ENCODE data around the gene EPHA6.

DNA sequence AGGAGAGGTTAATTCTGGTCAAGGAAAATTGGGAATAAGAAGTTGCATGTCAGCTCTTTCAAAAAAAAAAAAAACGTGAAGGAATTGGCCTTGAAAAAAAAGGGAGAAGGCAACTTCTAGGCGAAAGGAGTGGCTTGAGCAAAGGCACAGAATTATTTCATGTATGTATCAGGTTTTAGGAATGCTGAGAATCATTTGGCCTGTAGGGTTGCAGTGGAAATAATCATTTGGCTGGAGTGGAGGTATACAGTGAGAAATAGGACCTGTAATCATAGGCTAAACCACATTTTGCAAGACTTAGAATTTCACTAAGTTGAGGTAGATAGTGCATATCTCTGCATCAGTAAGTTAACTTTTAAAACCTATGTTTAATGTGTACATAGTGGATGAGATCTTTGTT lies 54.9 kb downstream of the EPHA6 start:
- TF ChIP-seq POLR2A (IDR thresholded peaks at IDR 0.05; ENCODE audit: low read depth, low read length) = no peak
- TF ChIP-seq, protein P1, sequence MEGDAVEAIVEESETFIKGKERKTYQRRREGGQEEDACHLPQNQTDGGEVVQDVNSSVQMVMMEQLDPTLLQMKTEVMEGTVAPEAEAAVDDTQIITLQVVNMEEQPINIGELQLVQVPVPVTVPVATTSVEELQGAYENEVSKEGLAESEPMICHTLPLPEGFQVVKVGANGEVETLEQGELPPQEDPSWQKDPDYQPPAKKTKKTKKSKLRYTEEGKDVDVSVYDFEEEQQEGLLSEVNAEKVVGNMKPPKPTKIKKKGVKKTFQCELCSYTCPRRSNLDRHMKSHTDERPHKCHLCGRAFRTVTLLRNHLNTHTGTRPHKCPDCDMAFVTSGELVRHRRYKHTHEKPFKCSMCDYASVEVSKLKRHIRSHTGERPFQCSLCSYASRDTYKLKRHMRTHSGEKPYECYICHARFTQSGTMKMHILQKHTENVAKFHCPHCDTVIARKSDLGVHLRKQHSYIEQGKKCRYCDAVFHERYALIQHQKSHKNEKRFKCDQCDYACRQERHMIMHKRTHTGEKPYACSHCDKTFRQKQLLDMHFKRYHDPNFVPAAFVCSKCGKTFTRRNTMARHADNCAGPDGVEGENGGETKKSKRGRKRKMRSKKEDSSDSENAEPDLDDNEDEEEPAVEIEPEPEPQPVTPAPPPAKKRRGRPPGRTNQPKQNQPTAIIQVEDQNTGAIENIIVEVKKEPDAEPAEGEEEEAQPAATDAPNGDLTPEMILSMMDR (IDR thresholded peaks at IDR 0.05; ENCODE audit: extremely low read depth in 1 of 2, insufficient read depth in 1 of 2, low read depth in 1 of 2, low read length in 2 of 2) = no peak
- TF ChIP-seq JUN (IDR thresholded peaks at IDR 0.05; ENCODE audit: borderline replicate concordance, insufficient read depth, insufficient read length, low read depth) = no peak
- no peak for TF ChIP-seq MYC (IDR thresholded peaks at IDR 0.05; ENCODE audit: low read depth, low read length)
- TF ChIP-seq POLR2AphosphoS5 (IDR thresholded peaks at IDR 0.05; ENCODE audit: insufficient read depth, low read depth, low read length) = no peak

Measured in endothelial cell of umbilical vein (primary cell).